HG03342 (cell line): ENCODE measurements around the gene FYB1.
A peak's percentile ranks its signal among the peaks of the same experiment; 100 is the strongest.

ENCODE experiments used
- ATAC-seq: cut with Tn5 transposase; IDR thresholded peaks from one replicate; pipeline ENCODE4 v1.9.1; 2021; ENCODE audit warnings: mild to moderate bottlenecking, moderate library complexity; ENCODE audit not compliant: unreplicated experiment

Gene FYB1

DNA sequence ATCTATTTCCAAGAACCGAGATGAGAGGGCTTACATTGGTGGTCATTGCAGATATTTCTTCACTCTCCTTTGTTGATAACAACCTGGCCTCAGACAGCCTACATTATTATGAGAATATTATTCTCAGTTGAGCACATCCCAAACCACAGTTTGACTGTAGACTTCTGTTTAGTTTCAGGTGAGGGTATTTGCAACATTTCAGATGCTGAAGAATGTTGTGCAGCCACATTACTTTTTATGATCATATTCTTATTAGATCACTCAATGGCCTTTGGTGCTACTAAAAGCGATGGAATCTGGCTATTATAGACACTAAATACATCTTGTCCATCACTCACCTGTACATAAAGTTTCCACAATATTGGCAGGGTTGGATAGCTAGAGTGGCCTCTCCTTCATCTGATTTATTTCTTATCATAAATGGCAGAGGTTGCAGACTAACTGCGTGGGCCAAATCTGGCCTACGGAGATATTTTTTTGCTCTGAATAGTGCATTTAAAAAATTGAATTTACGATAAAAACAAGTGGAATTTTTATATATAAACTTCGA lies 119.0 kb downstream of the FYB1 start:
- ATAC-seq: no peak

DNA sequence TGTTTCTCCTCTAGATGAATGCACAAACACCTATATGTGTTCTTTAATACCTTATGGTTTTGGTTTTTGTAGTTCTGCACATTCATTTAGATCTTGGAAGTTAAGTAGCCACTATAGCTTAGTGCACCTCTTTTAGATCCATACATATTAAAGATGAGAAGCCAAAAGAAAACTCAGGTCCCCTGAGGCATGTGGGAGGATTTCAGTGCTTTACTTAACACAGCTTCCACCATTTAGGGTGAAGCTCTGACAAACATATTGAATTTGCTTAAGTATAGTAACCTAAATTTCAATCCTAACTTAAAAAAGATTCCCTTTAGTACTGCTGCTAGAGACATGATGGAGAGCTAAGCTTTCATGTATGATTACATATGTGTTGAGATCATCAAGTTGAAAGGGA lies 119.5 kb downstream of the FYB1 start:
- no peak for ATAC-seq

- ATAC-seq: no peak
Observed at GRCh38 chr5:39093352-39093751, 126.0 kb downstream of the FYB1 start.

DNA sequence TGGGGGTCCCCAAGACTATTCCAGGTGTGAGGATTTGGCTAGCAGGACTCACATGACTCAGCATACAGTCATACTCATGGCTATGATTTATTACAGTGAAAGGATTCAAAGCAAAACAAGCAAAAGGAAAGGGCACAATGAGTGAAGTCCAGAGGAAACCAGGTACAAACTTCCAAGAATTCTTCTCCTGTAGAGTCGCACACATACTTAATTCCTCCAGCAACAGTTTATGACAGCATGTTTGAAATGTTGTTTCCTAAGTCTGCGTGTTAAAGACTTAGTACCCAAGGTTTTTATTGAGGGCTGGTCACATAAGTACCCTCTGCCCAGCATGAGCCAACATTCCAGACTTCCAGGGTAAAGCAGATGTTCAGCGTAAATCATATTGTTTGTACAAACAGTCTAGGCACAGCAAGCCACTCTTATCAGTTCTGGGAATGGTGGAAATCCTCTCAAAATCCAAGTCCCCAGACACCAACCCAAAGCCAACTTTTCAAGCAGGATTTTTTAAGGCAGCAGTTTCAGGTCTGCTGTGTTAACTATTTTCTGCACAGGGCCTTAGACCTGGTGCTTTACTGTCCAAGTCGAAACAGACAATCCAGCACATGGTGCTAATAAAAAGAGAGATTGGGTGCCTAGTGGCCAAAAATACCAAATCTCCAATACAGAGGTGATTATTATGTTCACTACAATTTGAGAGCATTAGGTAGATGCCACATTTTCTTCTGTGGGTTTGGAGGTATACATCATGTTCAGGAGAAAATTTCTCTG lies 126.6 kb downstream of the FYB1 start:
- no peak for ATAC-seq

- no peak for ATAC-seq
Observed at GRCh38 chr5:39091940-39092580, 127.3 kb downstream of the FYB1 start.

DNA sequence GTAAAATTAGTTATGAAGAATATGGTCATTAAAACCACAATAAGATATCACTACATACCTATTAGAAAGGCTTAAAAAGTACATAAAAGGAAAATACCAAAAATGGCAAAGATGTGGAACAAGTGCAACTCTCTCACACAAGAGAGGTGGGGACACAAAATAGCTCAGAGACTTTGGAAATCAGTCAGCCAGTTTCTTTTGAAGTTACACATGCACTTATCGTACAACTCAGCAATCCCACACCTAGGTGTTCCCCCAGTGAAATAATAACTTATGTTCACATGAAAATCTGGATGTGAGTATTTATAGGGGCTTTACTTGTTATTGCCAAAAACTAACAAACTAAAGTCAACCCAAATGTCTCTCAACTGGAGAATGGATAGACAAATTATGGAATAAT lies 135.4 kb downstream of the FYB1 start:
- no peak for ATAC-seq

GRCh38 chr5:39082995-39083394 lies 136.4 kb downstream of the FYB1 start:
- no peak for ATAC-seq

DNA sequence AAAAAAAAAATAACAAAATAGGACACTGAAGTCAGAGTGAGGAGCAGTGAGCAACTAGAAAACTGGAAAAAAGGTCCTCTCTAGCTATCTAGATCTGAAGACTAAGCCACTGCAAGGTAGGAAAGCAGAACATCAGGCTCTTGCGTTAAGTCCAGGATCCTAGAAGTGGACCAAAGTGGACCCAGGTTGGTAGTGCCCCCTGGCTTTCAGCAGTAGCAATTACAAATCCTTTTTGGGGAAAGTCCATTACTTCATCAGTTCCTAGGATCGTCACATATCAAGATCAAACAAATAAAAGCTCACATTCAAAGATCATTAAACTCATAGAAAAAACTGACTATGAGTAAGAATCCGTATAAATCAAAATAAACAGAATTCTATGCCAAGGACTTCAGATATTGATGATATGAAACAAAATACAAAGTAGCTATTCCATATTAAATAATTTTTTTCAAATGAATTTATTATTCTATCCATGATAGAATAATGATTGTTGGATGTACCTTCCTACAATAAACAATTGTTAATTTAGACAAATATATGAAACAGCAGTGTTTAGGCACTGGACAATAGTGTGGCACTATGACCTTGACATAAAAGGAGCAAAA lies 138.7 kb downstream of the FYB1 start:
- peak; percentile 32 for ATAC-seq

- no peak for ATAC-seq
Observed at GRCh38 chr5:39080168-39080567, 139.2 kb downstream of the FYB1 start.

DNA sequence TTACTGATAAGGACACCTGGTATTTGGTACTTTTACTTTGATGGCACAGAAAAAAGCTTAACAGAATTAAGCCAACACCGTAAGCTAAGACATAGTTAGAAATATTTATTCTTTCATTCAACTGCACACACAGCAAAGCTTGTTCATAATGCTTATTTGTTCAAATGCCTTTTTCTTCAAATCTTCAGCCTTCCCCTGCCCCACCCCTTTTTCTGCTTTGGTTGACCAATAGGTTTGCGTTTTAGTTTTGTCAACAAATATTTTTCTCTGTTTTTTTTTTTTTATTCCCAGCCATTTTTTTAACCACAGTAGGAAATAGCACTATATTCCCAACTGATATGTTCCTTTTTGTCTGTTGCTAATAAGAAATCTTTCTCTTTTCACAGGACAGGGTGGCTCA lies 140.2 kb downstream of the FYB1 start:
- no peak for ATAC-seq

DNA sequence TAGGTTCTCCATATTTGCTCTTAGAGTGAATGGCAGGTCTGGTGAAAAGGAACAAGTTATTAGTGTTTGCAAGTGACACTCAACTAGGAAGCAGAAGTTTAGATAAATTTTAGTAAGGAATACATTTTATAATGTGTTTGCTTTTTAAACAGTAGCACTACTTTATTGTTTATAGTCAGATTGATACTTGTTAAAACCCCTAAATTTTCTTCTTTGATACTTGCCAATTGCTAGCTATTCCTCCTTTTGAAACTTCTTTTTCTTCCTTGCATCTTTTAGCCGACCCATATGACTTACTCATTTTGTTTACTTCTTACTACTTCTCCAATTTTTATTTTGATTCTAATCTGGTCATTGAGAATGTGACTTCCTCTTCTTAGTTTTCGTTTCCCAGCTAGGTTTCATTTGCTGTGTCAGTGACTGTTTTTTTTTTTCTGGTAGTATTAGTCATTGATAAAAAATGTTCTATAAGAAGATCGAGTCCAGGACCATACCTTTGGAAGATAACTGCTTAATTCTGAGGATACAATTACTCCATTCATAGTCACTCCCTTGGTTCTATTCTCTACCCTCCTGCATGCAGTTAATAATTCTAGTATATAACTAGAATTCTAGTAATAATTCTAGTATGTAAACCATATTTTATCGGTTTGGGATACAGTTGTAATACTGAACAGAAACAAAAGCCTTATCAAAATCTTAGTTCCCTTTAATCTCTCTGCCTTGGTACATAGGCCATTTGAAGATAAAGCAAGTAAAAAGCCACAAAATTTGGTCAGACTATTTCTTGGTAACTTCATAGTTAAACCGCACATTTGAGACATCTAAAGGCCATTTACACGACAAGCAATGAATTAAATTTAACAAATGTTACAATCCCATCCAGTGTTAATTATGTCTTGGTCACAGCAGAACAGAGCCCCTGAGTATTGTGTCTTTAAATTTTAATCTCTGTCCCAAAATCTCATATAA lies 142.3 kb downstream of the FYB1 start:
- ATAC-seq: peak; percentile 24

DNA sequence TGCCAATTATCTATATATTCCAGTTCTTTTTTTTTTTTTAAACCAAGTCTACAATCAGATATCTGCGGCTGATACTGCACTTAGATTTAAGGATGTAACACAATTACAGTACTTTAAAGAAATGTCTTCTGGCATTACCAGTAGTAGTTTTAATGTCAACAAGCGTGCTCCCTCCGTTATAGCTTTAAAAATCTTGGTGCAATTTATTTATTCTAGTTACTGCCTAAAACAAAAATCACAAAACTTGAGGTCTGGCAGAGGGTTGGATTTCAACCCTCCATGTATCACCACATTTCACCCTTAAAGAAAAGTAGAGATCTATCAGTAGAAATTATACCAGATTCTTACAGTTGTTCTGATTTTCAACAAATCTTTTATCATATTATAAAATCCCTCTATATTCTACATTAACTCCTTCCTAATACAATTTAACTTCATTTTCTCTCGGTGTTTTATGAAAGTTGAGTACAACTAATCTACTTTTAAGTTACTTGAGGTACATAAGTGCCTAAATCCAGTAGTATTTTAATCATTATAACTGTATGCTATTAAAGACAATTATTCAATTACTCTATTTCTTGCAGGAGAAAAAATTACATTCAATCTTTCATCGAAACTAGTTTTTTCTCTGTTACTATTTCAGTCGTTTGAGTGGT lies 143.1 kb downstream of the FYB1 start:
- ATAC-seq: no peak

DNA sequence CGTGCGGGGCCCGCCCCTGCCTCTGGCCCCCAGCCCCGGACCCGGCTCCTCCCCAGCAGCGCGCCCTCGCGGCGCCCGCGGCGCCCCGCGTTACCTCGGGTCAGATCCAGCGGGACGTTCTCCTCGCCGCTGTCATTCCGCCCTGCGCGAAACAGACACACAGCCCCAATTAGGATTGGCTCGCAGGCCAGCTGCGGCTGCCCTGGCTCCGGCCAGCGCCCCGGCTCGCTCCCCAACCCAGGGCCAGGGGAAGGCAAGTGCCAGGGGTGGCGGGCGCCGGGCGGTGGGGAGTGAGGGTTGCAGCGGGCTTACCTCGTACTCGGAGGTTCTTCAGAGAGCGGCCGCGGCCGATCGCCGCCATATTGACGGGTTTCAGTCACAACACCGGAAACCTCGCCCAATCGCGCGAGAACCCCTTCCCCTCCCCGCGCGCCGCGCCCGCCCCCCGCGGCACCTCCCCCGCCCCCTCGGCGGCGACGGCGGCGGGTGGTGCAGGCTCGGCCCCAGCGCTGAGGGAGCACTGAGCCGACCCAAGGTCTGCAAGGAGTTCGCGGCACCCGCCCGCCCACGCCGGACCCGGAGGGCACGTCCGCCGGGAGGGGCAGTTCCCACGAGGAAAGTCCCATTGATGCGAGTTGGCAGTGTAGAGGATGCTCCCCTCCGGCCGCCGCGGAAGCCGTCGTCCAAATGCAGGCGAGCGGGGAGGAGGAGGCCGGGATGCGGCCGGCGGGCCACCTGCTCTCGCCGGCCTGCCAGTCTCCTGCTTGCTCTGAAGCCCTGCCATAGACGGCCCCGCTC lies 145.1 kb downstream of the FYB1 start, which contains the start of gene RICTOR:
RICTOR (minus strand) TSS at position 383 of the 798 bp plus-strand sequence; CDS start at position 361, 22 bp downstream.
- peak; percentile 59 for ATAC-seq

GRCh38 chr5:39073767-39074016 lies 145.7 kb downstream of the FYB1 start:
- peak; percentile 27 for ATAC-seq

GRCh38 chr5:39072925-39073766 lies 146.2 kb downstream of the FYB1 start:
- ATAC-seq: peak; percentile 37

DNA sequence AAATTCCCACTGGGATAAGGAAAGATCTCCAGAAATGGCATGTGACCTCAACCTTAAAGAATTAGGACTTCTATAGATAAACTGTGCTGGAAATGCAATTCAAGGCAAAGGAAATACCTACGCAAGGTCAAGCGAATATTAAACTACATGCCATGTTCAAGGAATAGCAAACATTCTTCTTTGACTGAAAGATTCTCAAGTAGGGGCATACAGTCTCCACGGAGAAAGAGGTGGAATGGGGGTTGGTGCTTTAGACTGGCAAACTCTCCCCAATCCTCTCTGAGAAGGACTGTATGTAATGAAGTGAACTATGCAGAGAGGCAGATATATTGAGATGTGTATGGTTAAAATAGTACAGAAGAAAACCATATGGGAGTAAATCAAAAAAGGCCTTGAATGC lies 151.3 kb downstream of the FYB1 start:
- no peak for ATAC-seq

DNA sequence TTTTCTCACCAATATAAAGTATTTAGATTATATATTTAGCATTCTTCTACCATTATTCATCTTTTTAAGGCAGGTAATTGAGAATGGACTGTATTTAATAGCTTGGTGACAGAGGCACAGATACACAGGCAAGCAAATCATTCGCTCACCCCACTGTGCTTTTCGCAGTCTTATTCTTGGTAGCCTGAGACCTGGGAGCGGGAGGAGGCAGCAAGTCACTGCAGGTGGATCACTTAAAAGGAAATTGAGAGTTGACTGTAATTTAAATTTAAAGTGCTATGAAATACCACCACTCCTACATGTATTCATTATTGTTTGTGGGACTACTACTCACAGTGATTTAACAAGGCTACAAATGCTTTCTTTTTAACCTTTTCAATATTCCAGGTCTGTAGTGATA lies 154.9 kb downstream of the FYB1 start:
- ATAC-seq: no peak

GRCh38 chr5:39063037-39063436 lies 156.3 kb downstream of the FYB1 start:
- no peak for ATAC-seq

DNA sequence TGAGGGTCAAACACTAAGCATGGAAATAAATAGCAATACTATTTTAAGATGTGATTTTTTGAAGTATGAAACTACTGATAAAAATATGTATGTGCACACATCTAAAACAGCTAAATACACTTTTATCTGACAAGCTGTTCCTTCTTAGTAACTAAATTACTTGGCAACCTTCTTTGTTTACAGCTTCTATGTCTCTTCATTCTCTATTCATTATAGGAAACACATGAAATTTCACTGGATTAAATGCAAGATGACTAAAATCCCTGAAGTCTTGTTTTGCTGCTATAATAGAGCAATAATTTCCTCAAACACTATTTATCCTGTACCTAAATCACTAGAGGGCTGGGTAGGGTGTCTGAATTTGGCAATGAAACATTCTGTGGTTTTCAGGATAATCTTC lies 156.8 kb downstream of the FYB1 start:
- no peak for ATAC-seq
